ENCODE results near the gene MIOX.
A peak's percentile ranks its signal among the peaks of the same experiment; 100 is the strongest.

MIOX gene

GRCh38 chr22:50468626-50469025 lies 18.0 kb upstream of the MIOX start:
- no peak for DNase-seq (ENCODE audit: low read depth, low spot score)
- no peak for TF ChIP-seq CTCF (IDR thresholded peaks at IDR 0.05; ENCODE audit: low read depth, low read length)
- in situ Hi-C loops (cut with HindIII; ENCODE audit: low sequenced_read_pairs) = no loop called here
- no peak overlapping the region for H3K4me3 ChIP-seq (ENCODE audit: low read depth, low read length)

- in situ Hi-C loops (cut with HindIII; ENCODE audit: low sequenced_read_pairs) = no loop called here
- H3K4me3 ChIP-seq (ENCODE audit: low read depth, low read length) = no peak overlapping the region
- TF ChIP-seq CTCF (IDR thresholded peaks at IDR 0.05; ENCODE audit: low read depth, low read length) = no peak
- peak; percentile 51 for DNase-seq (ENCODE audit: low read depth, low spot score)
These were observed 17.0 kb upstream of the MIOX start for GRCh38 chr22:50469377-50470305.

GRCh38 chr22:50470491-50470890 lies 16.2 kb upstream of the MIOX start:
- in situ Hi-C loops (cut with HindIII; ENCODE audit: low sequenced_read_pairs) = no loop called here
- DNase-seq (ENCODE audit: low read depth, low spot score) = no peak
- TF ChIP-seq CTCF (IDR thresholded peaks at IDR 0.05; ENCODE audit: low read depth, low read length) = no peak
- no peak overlapping the region for H3K4me3 ChIP-seq (ENCODE audit: low read depth, low read length)

- in situ Hi-C loops (cut with HindIII; ENCODE audit: low sequenced_read_pairs) = no loop called here
- no peak overlapping the region for H3K4me3 ChIP-seq (ENCODE audit: low read depth, low read length)
- TF ChIP-seq CTCF (IDR thresholded peaks at IDR 0.05; ENCODE audit: low read depth, low read length) = no peak
- no peak for DNase-seq (ENCODE audit: low read depth, low spot score)
These were observed 15.3 kb upstream of the MIOX start for GRCh38 chr22:50471197-50471847.

GRCh38 chr22:50471962-50472361 lies 14.7 kb upstream of the MIOX start:
- no peak for DNase-seq (ENCODE audit: low read depth, low spot score)
- no peak for TF ChIP-seq CTCF (IDR thresholded peaks at IDR 0.05; ENCODE audit: low read depth, low read length)
- in situ Hi-C loops (cut with HindIII; ENCODE audit: low sequenced_read_pairs) = no loop called here
- H3K4me3 ChIP-seq (ENCODE audit: low read depth, low read length) = no peak overlapping the region

GRCh38 chr22:50473088-50473487 lies 13.6 kb upstream of the MIOX start:
- in situ Hi-C loops (cut with HindIII; ENCODE audit: low sequenced_read_pairs) = no loop called here
- peak; percentile 25 for TF ChIP-seq CTCF (IDR thresholded peaks at IDR 0.05; ENCODE audit: low read depth, low read length)
- DNase-seq (ENCODE audit: low read depth, low spot score) = no peak
- H3K4me3 ChIP-seq (ENCODE audit: low read depth, low read length) = no peak overlapping the region
